K562 (cell line): Measurements from ENCODE around the gene PRTFDC1. TPM values are rescaled to one million over a fixed set of nuclear protein-coding genes. Genes with fewer than 3 reads are reported as not detected.

Experiments used
- CBFA2T2 ChIP-seq: fragments of 450-650 bp; conservative IDR thresholded peaks from 2 replicates; pipeline ENCODE4 v1.6.1; 2017; ENCODE audit warnings: mild to moderate bottlenecking
- CEBPG ChIP-seq, 3 experiments: fragments of 200-800 bp in 1 of 3; sonication (Bioruptor generic) in 1 of 3; sonication (generic) in 1 of 3; formaldehyde crosslinking in 1 of 3; IDR thresholded peaks in 2 of 3; conservative IDR thresholded peaks in 1 of 3; 2 replicates each; pipeline versions ENCODE4 v1.6.1 to v1.8.0; 2016 to 2022; ENCODE audit warnings: missing compliant biosample characterization in 2 of 3, missing genetic modification characterization in 2 of 3, mild to moderate bottlenecking in 1 of 3, missing genetic modification reagents in 1 of 3
- COPS2 ChIP-seq: fragments of 450-650 bp; conservative IDR thresholded peaks from 2 replicates; pipeline ENCODE4 v1.6.1; 2016; ENCODE audit warnings: mild to moderate bottlenecking, moderate library complexity
- CXXC5 ChIP-seq: fragments of 250-450 bp; sonication (Bioruptor Pico); IDR thresholded peaks from 2 replicates; pipeline ENCODE4 v1.8.0; 2022; ENCODE audit warnings: inconsistent platforms, mild to moderate bottlenecking, moderate library complexity
- DACH1 ChIP-seq: fragments of 450-650 bp; IDR thresholded peaks from 2 replicates; pipeline ENCODE4 v1.6.1; 2018; ENCODE audit not compliant: partially characterized antibody
- DMBX1 ChIP-seq: fragments of 250-450 bp; sonication (Bioruptor Pico); IDR thresholded peaks from 2 replicates; pipeline ENCODE4 v1.8.0; 2022; ENCODE audit warnings: inconsistent platforms, mild to moderate bottlenecking, moderate library complexity, borderline replicate concordance
- FOXK1 ChIP-seq: sonication (generic); formaldehyde crosslinking; IDR thresholded peaks from 2 replicates; pipeline ENCODE4 v1.8.0; 2022; ENCODE audit warnings: missing genetic modification reagents, mild to moderate bottlenecking, borderline replicate concordance
- HCFC1 ChIP-seq: IDR thresholded peaks from 2 replicates; pipeline ENCODE4 v1.6.1; 2012; ENCODE audit warnings: low read depth, low read length, improper control_type of control experiment
- HLTF ChIP-seq: fragments of 450-650 bp; IDR thresholded peaks from 2 replicates; pipeline ENCODE4 v1.6.1; 2016
- HMBOX1 ChIP-seq: sonication (generic); IDR thresholded peaks from 2 replicates; pipeline ENCODE4 v1.6.1; 2016
- LEF1 ChIP-seq: fragments of 450-650 bp; IDR thresholded peaks from 2 replicates; pipeline ENCODE4 v1.6.1; 2016; ENCODE audit warnings: mild to moderate bottlenecking
- MEF2A ChIP-seq: IDR thresholded peaks from 2 replicates; pipeline ENCODE4 v1.6.1; 2011; ENCODE audit warnings: low read depth, mild to moderate bottlenecking, low read length, moderate library complexity; ENCODE audit not compliant: control insufficient read depth
- NFE2 ChIP-seq: IDR thresholded peaks from 2 replicates; pipeline ENCODE4 v1.6.1; 2014; ENCODE audit warnings: antibody characterized with exemption, low read depth
- NR3C1 ChIP-seq: sonication (generic); formaldehyde crosslinking; IDR thresholded peaks from 2 replicates; pipeline ENCODE4 v1.8.1; 2022; ENCODE audit warnings: missing genetic modification reagents
- POLR2A ChIP-seq: fragments of 450-650 bp; conservative IDR thresholded peaks from 2 replicates; pipeline ENCODE4 v1.6.1; 2016
- POLR2AphosphoS2 ChIP-seq: IDR thresholded peaks from 2 replicates; pipeline ENCODE4 v1.6.1; 2012; ENCODE audit warnings: low read length, improper control_type of control experiment
- POU5F1 ChIP-seq: fragments of 150-350 bp; IDR thresholded peaks from 2 replicates; pipeline ENCODE4 v1.6.1; 2014; ENCODE audit warnings: borderline replicate concordance, low read length, low read depth, mild to moderate bottlenecking; ENCODE audit not compliant: partially characterized antibody
- SMC3 ChIP-seq: conservative IDR thresholded peaks from 2 replicates; pipeline ENCODE4 v1.6.1; 2011; ENCODE audit warnings: low read depth, low read length, improper control_type of control experiment; ENCODE audit not compliant: insufficient read depth
- TAL1 ChIP-seq: fragments of 450-650 bp; IDR thresholded peaks from 2 replicates; pipeline ENCODE4 v1.6.1; 2016; ENCODE audit warnings: mild to moderate bottlenecking
- ZNF146 ChIP-seq: IDR thresholded peaks from one replicate; pipeline ENCODE4 v1.6.1; 2018; ENCODE audit warnings: missing compliant biosample characterization; ENCODE audit not compliant: unreplicated experiment
- ZNF24 ChIP-seq: fragments of 450-650 bp; IDR thresholded peaks from 2 replicates; pipeline ENCODE4 v1.6.1; 2016
- ZNF280A ChIP-seq: fragments of 450-650 bp; IDR thresholded peaks from 2 replicates; pipeline ENCODE4 v1.6.1; 2018; ENCODE audit warnings: mild to moderate bottlenecking, low read depth; ENCODE audit not compliant: partially characterized antibody
- ZNF347 ChIP-seq: fragments of 450-650 bp; formaldehyde crosslinking; IDR thresholded peaks from 2 replicates; pipeline ENCODE4 v1.4.0; 2020; ENCODE audit warnings: low read depth, mild to moderate bottlenecking, moderate library complexity
- ZNF764 ChIP-seq: fragments of 250-450 bp; sonication (Bioruptor Pico); IDR thresholded peaks from 2 replicates; pipeline ENCODE4 v1.4.0; 2020; ENCODE audit warnings: low read depth, mild to moderate bottlenecking, moderate library complexity
- polyA plus RNA-seq, 8 experiments: library from polyadenylated mRNA; depleted of rRNA in 4 of 8; stranded (reverse) in 5 of 8; unstranded in 3 of 8; fragments of >200 nt; fragmentation: Nextera tagmentation in 2 of 8; fragmentation: Illumina TruSeq in 1 of 8; extraction: Ambion mirVana in 2 of 8; extraction: Trizol in 1 of 8; gene quantifications; 2 replicates each; pipeline versions ENCODE4 v1.2.1 to v1.2.3, GENCODE V29; 2011 to 2014; ENCODE audit warnings: inconsistent platforms in 1 of 8, missing spikeins in 1 of 8
- total RNA-seq, 7 experiments: library from RNA; depleted of rRNA in 6 of 7; stranded (reverse); fragments of >200 nt in 6 of 7; fragmentation: Illumina TruSeq in 2 of 7; extraction: Trizol in 2 of 7; gene quantifications; 2 replicates each; pipeline versions ENCODE4 v1.2.1 to v1.2.3, GENCODE V29; 2011 to 2021; ENCODE audit warnings: low replicate concordance in 1 of 7
- TF ChIP-seq, protein P1 (sequence below): fragments of 250-450 bp; sonication (Bioruptor Pico); IDR thresholded peaks from 2 replicates; pipeline ENCODE4 v1.8.0; 2021; ENCODE audit warnings: moderate library complexity, mild to moderate bottlenecking, inconsistent platforms
- TF ChIP-seq, protein P2 (sequence below): fragments of 450-650 bp; IDR thresholded peaks from 2 replicates; pipeline ENCODE4 v1.6.1; 2017; ENCODE audit warnings: mild to moderate bottlenecking, moderate library complexity

Gene PRTFDC1
- total and polyA plus RNA-seq, 9 of the 15 experiments (the other 6 are each of a cell fraction or from before 2014, with no cell fraction given) = 7.0 to 27.6 (median 10.0) TPM

DNA sequence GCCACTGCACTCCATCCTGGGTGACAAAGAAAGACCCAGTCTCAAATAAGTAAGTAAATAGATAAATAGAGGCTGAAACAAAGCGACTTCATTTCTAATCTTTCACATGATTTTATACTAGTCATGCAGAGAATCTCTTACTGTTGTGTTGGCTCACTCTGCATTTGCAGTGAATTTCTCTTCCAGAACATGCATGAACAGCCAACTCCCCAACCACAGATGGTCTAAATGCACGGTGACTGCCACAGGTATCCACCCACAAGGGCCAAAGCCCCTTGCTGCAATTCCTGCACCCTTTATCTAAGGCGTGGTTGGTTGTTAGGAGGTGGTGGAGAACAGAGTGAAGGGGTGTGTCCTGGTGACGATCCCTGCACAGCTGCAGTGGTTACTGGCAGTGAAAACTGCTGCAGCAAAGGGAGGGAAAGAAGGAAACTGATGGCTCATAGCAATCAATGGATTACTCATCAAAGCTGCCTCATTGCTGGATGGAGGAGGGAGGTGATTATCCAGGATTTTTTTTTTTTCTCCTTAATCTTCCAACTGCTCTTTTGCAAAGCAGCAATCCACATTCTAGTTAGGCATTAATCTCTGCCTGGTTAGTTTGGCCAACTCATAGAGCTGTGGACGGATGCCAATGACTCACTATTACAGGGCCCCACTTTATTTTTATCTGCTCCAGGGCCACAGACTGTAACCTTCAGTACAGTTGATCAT is 50.6 kb downstream of the PRTFDC1 start (continued):
- TF ChIP-seq ZNF280A (no peak), HCFC1 (no peak), SMC3 (no peak), CEBPG (CRISPR knock-in tag; IDR thresholded peaks at IDR 0.05) (no peak; the same call in 1 of the 2 replicates), CEBPG (tag; conservative IDR thresholded peaks at IDR 0.05 in 1 of 2, IDR thresholded peaks at IDR 0.05 in 1 of 2) (no peak), HMBOX1 (peak; percentile 100), FOXK1 (CRISPR knock-in tag) (no peak), DACH1 (peak; percentile 63), ZNF764 (no peak), DMBX1 (CRISPR knock-in tag) (no peak), NR3C1 (CRISPR knock-in tag) (no peak), ZNF24 (no peak), COPS2 (no peak), MEF2A (peak; percentile 44; the same call in 1 of the 2 replicates), POU5F1 (no peak), CBFA2T2 (peak; percentile 54), TAL1 (no peak), CXXC5 (CRISPR knock-in tag) (0 out of 2 replicates have a peak, but pooled peaks have one; percentile 19), ZNF146 (CRISPR knock-in tag) (no peak), ZNF347 (CRISPR knock-in tag) (no peak), NFE2 (peak; percentile 88), HLTF (peak; percentile 52; the same call in 1 of the 2 replicates), LEF1 (peak; percentile 66; the same call in 1 of the 2 replicates), POLR2A (no peak), POLR2AphosphoS2 (no peak)
- TF ChIP-seq, protein P1, sequence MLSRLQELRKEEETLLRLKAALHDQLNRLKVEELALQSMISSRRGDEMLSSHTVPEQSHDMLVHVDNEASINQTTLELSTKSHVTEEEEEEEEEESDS (CRISPR knock-in tag) = no peak
- TF ChIP-seq, protein P2, sequence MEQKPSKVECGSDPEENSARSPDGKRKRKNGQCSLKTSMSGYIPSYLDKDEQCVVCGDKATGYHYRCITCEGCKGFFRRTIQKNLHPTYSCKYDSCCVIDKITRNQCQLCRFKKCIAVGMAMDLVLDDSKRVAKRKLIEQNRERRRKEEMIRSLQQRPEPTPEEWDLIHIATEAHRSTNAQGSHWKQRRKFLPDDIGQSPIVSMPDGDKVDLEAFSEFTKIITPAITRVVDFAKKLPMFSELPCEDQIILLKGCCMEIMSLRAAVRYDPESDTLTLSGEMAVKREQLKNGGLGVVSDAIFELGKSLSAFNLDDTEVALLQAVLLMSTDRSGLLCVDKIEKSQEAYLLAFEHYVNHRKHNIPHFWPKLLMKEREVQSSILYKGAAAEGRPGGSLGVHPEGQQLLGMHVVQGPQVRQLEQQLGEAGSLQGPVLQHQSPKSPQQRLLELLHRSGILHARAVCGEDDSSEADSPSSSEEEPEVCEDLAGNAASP = no peak
